HepG2 (cell line): ENCODE results near the gene KANSL1. TPM values are rescaled to one million over a fixed set of nuclear protein-coding genes. Genes with fewer than 3 reads are reported as not detected.

Experiments
- ATAC-seq: fragments of 200-7000 bp; cut with Tn5 transposase; 3 replicates; pipeline ENCODE4 v1.9.1; 2020; ENCODE audit warnings: mild to moderate bottlenecking, moderate library complexity
- BruUV-seq: library from RNA; stranded (reverse); fragments of 400-500 nt; replicated peaks from 2 replicates; lab custom pipeline; 2021; lab: Mats Ljungman, UMichigan
- CTCF ChIA-PET: fragments of 300-600 bp; formaldehyde crosslinking; extraction: SDS; loops from one replicate; lab custom pipeline; 2021; ENCODE audit warnings: low total read pairs, inconsistent platforms, low intra/inter-chr PET ratio; lab: Yijun Ruan, JAX
- POLR2A ChIA-PET: fragments of 350-600 bp; sonication (Branson Sonifier 250); formaldehyde crosslinking; loops from one replicate; lab custom pipeline; 2020; ENCODE audit warnings: antibody characterized with exemption, inconsistent platforms; lab: Yijun Ruan, JAX
- DNase-seq: peaks from one replicate; pipeline ENCODE4 v3.0.0-alpha.2; 2015; ENCODE audit warnings: low spot score
- FAIRE-seq: peaks from 3 replicates; lab custom pipeline; 2011; peaks lifted over from hg19 to GRCh38; lab: Jason Lieb, UNC
- H2AFZ ChIP-seq: one replicate; pipeline ENCODE4 v1.6.1; 2011; ENCODE audit warnings: low read length, inconsistent platforms
- H3K27ac ChIP-seq: fragments of 300-600 bp; 3 replicates; pipeline ENCODE4 v1.8.0; 2011; ENCODE audit warnings: mixed run types, mild to moderate bottlenecking, mixed read lengths, low read length, inconsistent platforms; ENCODE audit not compliant: insufficient read depth; ENCODE audit errors: extremely low read length
- H3K27me3 ChIP-seq, 2 experiments: fragments of 200-600 bp in 1 of 2; 2 replicates in 1 of 2; 3 replicates in 1 of 2; pipeline versions ENCODE4 v1.6.0 to v1.8.0; 2011; ENCODE audit warnings: low read length in 2 of 2, mild to moderate bottlenecking in 2 of 2, moderate library complexity in 2 of 2, inconsistent platforms in 1 of 2; ENCODE audit not compliant: insufficient read depth in 2 of 2, control insufficient read depth in 1 of 2
- H3K36me3 ChIP-seq, 2 experiments: fragments of 200-600 bp in 1 of 2; replicated peaks in 1 of 2; 2 replicates in 1 of 2; 3 replicates in 1 of 2; pipeline versions ENCODE4 v1.5.1 to v1.8.0; 2011; ENCODE audit warnings: low read length in 2 of 2, inconsistent platforms in 1 of 2; ENCODE audit not compliant: insufficient read depth in 2 of 2, control insufficient read depth in 1 of 2
- H3K4me1 ChIP-seq: 2 replicates; pipeline ENCODE4 v1.5.1; 2012; ENCODE audit warnings: low read length, inconsistent platforms; ENCODE audit not compliant: insufficient read depth
- H3K4me2 ChIP-seq: 2 replicates; pipeline ENCODE4 v1.6.0; 2011; ENCODE audit warnings: low read depth, low read length, inconsistent platforms
- H3K4me3 ChIP-seq, 3 experiments: fragments of 200-600 bp in 1 of 3; sonication (generic), shearing (Covaris generic) in 1 of 3; replicated peaks in 1 of 3; 2 replicates each; pipeline ENCODE4 v1.5.1; 2011 to 2016; ENCODE audit warnings: low read length in 3 of 3, inconsistent platforms in 2 of 3, low read depth in 2 of 3, mild to moderate bottlenecking in 2 of 3, control low read depth in 1 of 3, mixed read lengths in 1 of 3; ENCODE audit not compliant: insufficient read depth in 1 of 3
- H3K79me2 ChIP-seq: one replicate; pipeline ENCODE4 v1.6.1; 2011; ENCODE audit warnings: low read length, inconsistent platforms; ENCODE audit not compliant: insufficient read depth
- H3K9ac ChIP-seq: 2 replicates; pipeline ENCODE4 v1.6.0; 2011; ENCODE audit warnings: mild to moderate bottlenecking, low read depth, low read length, inconsistent platforms; ENCODE audit not compliant: insufficient read depth
- H3K9me3 ChIP-seq: 2 replicates; pipeline ENCODE4 v1.5.1; 2012; ENCODE audit warnings: mild to moderate bottlenecking, low read length
- H4K20me1 ChIP-seq: 2 replicates; pipeline ENCODE4 v1.6.0; 2011; ENCODE audit warnings: inconsistent platforms, mild to moderate bottlenecking, low read length, moderate library complexity; ENCODE audit not compliant: insufficient read depth
- AKAP8 ChIP-seq: sonication (generic); formaldehyde crosslinking; IDR thresholded peaks from 2 replicates; pipeline ENCODE4 v1.5.1; 2020; ENCODE audit warnings: mild to moderate bottlenecking, missing genetic modification reagents
- CHD2 ChIP-seq: IDR thresholded peaks from 2 replicates; pipeline ENCODE4 v1.6.1; 2011; ENCODE audit warnings: low read depth, low read length, improper control_type of control experiment
- IKZF5 ChIP-seq: IDR thresholded peaks from 2 replicates; pipeline ENCODE4 v1.6.1; 2018; ENCODE audit warnings: missing genetic modification reagents, mild to moderate bottlenecking, missing compliant biosample characterization
- NCOA1 ChIP-seq: sonication (generic); formaldehyde crosslinking; IDR thresholded peaks from 2 replicates; pipeline ENCODE4 v1.9.0; 2021; ENCODE audit warnings: missing genetic modification reagents
- NFAT5 ChIP-seq: sonication (generic); formaldehyde crosslinking; IDR thresholded peaks from 2 replicates; pipeline ENCODE4 v1.4.0; 2020; ENCODE audit warnings: missing genetic modification reagents
- RBM22 ChIP-seq: fragments of 200-400 bp; formaldehyde crosslinking; optimal IDR thresholded peaks from 2 replicates; pipeline ENCODE3; 2017; ENCODE audit warnings: mild to moderate bottlenecking, low read length, moderate library complexity
- RBM39 ChIP-seq: fragments of 200-400 bp; formaldehyde crosslinking; IDR thresholded peaks from one replicate; pipeline ENCODE4 v1.6.1; 2018; ENCODE audit warnings: antibody characterized with exemption, mild to moderate bottlenecking, low read depth, low read length; ENCODE audit not compliant: poor library complexity, severe bottlenecking
- TP53 ChIP-seq: sonication (generic); formaldehyde crosslinking; conservative IDR thresholded peaks from 2 replicates; pipeline ENCODE4 v1.4.0; 2020; ENCODE audit warnings: missing genetic modification reagents
- ZMYM3 ChIP-seq: sonication (generic); formaldehyde crosslinking; IDR thresholded peaks from 2 replicates; pipeline ENCODE4 v1.5.1; 2020; ENCODE audit warnings: mild to moderate bottlenecking, missing genetic modification reagents
- ZNF33A ChIP-seq: sonication (generic); formaldehyde crosslinking; IDR thresholded peaks from 2 replicates; pipeline ENCODE4 v1.5.1; 2020; ENCODE audit warnings: missing genetic modification reagents, mild to moderate bottlenecking, moderate library complexity, borderline replicate concordance
- ZNF841 ChIP-seq: sonication (generic); formaldehyde crosslinking; IDR thresholded peaks from 2 replicates; pipeline ENCODE4 v1.8.1; 2023; ENCODE audit warnings: missing genetic modification reagents, borderline replicate concordance
- ZNF891 ChIP-seq: sonication (generic); formaldehyde crosslinking; IDR thresholded peaks from 2 replicates; pipeline ENCODE4 v1.5.0; 2020; ENCODE audit warnings: mild to moderate bottlenecking, missing genetic modification reagents
- ZZZ3 ChIP-seq: sonication (generic); formaldehyde crosslinking; IDR thresholded peaks from 2 replicates; pipeline ENCODE4 v1.4.0; 2020; ENCODE audit warnings: missing genetic modification reagents, mild to moderate bottlenecking, borderline replicate concordance
- WGBS: methylation state at CpG from one replicate; pipeline ENCODE4 v1.1.6; 2017; ENCODE audit warnings: low lambda C conversion rate; 5-methylcytosine and 5-hydroxymethylcytosine counted together
- in situ Hi-C: cut with HindIII; loops from 2 replicates; pipeline ENCODE4 v1.10.0; 2017; ENCODE audit warnings: low pct_unique_long_range_greater_than_20kb; ENCODE audit not compliant: extremely low pct_ligation_motif_present
- intact Hi-C: fragments of 100-400 bp; cut with micrococcal nuclease; formaldehyde crosslinking; loops from one replicate; pipeline ENCODE4 v1.10.0; 2022; ENCODE audit not compliant: unreplicated experiment
- polyA plus RNA-seq, 8 experiments: library from polyadenylated mRNA; depleted of rRNA in 3 of 8; stranded (reverse) in 7 of 8; unstranded in 1 of 8; fragments of >200 nt; fragmentation: Illumina TruSeq in 4 of 8; extraction: Trizol in 4 of 8; gene quantifications; 2 replicates each; pipeline versions ENCODE4 v1.2.1 to v1.2.3, GENCODE V29; 2011 to 2016; ENCODE audit warnings: low read depth in 4 of 8, missing spikeins in 1 of 8, mixed read lengths in 1 of 8; ENCODE audit not compliant: insufficient read depth in 1 of 8
- total RNA-seq, 5 experiments: library from RNA; depleted of rRNA; stranded (reverse); fragments of >200 nt; fragmentation: Illumina TruSeq; extraction: Trizol; gene quantifications; 2 replicates each; pipeline ENCODE4 v1.2.3, GENCODE V29; 2016; ENCODE audit warnings: low read depth in 1 of 5

KANSL1 gene
- total and polyA plus RNA-seq, 2 of the 13 experiments (the other 11 are each of a cell fraction or from before 2014, with no cell fraction given) = 24.0 to 59.6 TPM

GRCh38 chr17:46129302-46129701 is 63.9 kb downstream of the KANSL1 start:
- intact Hi-C loops (no loop called here), in situ Hi-C loops (no loop called here)
- no peaks in the 10 kb centered on the region for H3K27me3 ChIP-seq
- peaks cover 0 to 16% of the 10 kb centered on the region in 2 experiments; a peak in 3 of 5 replicates for H3K36me3 ChIP-seq
- H2AFZ ChIP-seq = no peak overlapping the region
- peaks cover 65% of the 10 kb centered on the region for H4K20me1 ChIP-seq
- no peak for ATAC-seq
- H3K4me3 ChIP-seq = no peak overlapping the region
- H3K4me2 ChIP-seq = no peak overlapping the region
- no peaks in the 10 kb centered on the region for H3K9me3 ChIP-seq
- H3K4me1 ChIP-seq = no peaks in the 10 kb centered on the region
- no peak overlapping the region for H3K27ac ChIP-seq
- ChIA-PET POLR2A (no interaction called here), CTCF (no interaction called here)
- H3K79me2 ChIP-seq = peaks cover 99% of the 10 kb centered on the region
- FAIRE-seq = no peak
- no peak overlapping the region for H3K9ac ChIP-seq
- no TSS peak for BruUV-seq
- no peak for DNase-seq
- peak; percentile 48 for TF ChIP-seq RBM22
- no peak for TF ChIP-seq ZMYM3 (CRISPR knock-in tag)
- TF ChIP-seq CHD2 = no peak
- TF ChIP-seq IKZF5 (CRISPR knock-in tag) = no peak
- TF ChIP-seq RBM39 = no peak
- WGBS = 95% methylated on average over 2 of the region's 2 CpGs

DNA sequence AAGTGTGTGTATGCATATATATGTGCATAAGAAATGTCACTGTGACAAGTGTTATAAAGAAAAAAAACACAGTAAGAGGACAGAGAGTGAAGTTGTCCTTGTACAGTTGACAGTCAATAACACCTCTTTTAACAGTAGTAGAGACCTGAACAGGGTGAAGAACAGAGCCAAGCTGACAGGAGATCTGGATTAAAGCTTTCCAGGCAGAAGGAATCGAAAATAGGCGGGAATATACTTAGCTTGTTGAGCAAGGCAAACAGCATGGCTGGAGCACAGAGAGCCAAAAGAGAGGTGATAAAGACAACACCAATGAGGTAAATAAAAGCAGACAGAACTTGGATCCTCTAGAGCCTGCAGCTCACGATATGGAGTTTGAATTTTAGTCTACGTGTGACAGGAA is 64.8 kb downstream of the KANSL1 start:
- WGBS = 98% methylated on average over 4 of the region's 4 CpGs
- Histone ChIP-seq H3K79me2 (peaks cover 99% of the 10 kb centered on the region), H3K4me2 (no peak overlapping the region), H3K4me1 (no peaks in the 10 kb centered on the region), H3K36me3 (peaks cover 0 to 18% of the 10 kb centered on the region in 2 experiments; a peak in 3 of 5 replicates), H3K4me3 (no peak overlapping the region), H3K9me3 (no peaks in the 10 kb centered on the region), H4K20me1 (peaks cover 68% of the 10 kb centered on the region), H3K27ac (no peak overlapping the region), H3K9ac (no peak overlapping the region), H2AFZ (no peak overlapping the region), H3K27me3 (no peaks in the 10 kb centered on the region)
- in situ Hi-C loops = no loop called here
- ChIA-PET CTCF (no interaction called here), POLR2A (no interaction called here)
- no peak for DNase-seq
- FAIRE-seq = no peak
- no peak for ATAC-seq
- intact Hi-C loops = no loop called here
- BruUV-seq = no TSS peak
- TF ChIP-seq ZNF33A (CRISPR knock-in tag) = no peak
- no peak for TF ChIP-seq NFAT5 (CRISPR knock-in tag)
- no peak for TF ChIP-seq ZZZ3 (CRISPR knock-in tag)
- TF ChIP-seq ZNF891 (CRISPR knock-in tag) = no peak
- TF ChIP-seq NCOA1 (CRISPR knock-in tag) = no peak
- TF ChIP-seq ZNF841 (CRISPR knock-in tag) = no peak
- no peak for TF ChIP-seq TP53 (CRISPR knock-in tag)
- TF ChIP-seq AKAP8 = no peak
- TF ChIP-seq CHD2 = no peak
